Lower lobe of right lung (tissue), 2 donors: ENCODE measurements around the gene RAB40AL. TPM values are rescaled to one million over a fixed set of nuclear protein-coding genes. Genes with fewer than 3 reads are reported as not detected.

Experiments used
- ATAC-seq, 2 donors: fragments of 200-7000 bp; cut with Tn5 transposase; one replicate each; pipeline ENCODE4 v1.9.1; 2020 to 2022; ENCODE audit warnings: mild to moderate bottlenecking in 2 of 2, moderate library complexity in 2 of 2
- DNase-seq: peaks from one replicate; pipeline ENCODE4 v3.0.0-alpha.2; 2020
- H3K27ac ChIP-seq: fragments of 200-600 bp; one replicate; pipeline ENCODE4 v1.8.0; 2022
- H3K27me3 ChIP-seq: fragments of 200-600 bp; one replicate; pipeline ENCODE4 v1.8.0; 2022; ENCODE audit warnings: low read depth
- H3K36me3 ChIP-seq: fragments of 200-600 bp; one replicate; pipeline ENCODE4 v1.8.0; 2022; ENCODE audit warnings: mild to moderate bottlenecking
- H3K4me1 ChIP-seq: fragments of 200-600 bp; one replicate; pipeline ENCODE4 v1.8.0; 2022
- H3K4me3 ChIP-seq: fragments of 200-600 bp; one replicate; pipeline ENCODE4 v1.8.0; 2022; ENCODE audit warnings: mild to moderate bottlenecking
- H3K9me3 ChIP-seq: fragments of 200-600 bp; one replicate; pipeline ENCODE4 v1.8.0; 2022
- intact Hi-C: fragments of 100-400 bp; cut with DNase I; formaldehyde crosslinking; loops from one replicate; pipeline ENCODE4 v1.11.0; 2022
- total RNA-seq: library from RNA; stranded (reverse); fragmentation: NEBNext Ultra II Directional; extraction: Animal tissue kit (Norgen Biotek cat#: 25700); gene quantifications from one replicate; pipeline ENCODE4 v1.2.1, GENCODE V29; 2021
- TF ChIP-seq, protein P1 (sequence below): fragments of 200-600 bp; IDR thresholded peaks from one replicate; pipeline ENCODE4 v1.8.0; 2022; ENCODE audit warnings: antibody characterized with exemption, mild to moderate bottlenecking
- donor health status: DM: no; HTN: yes; CAD: no; lungs with severe emphysema.

RAB40AL gene
- total RNA-seq, 1 donor from 2014 or later = 1.6 TPM

GRCh38 chrX:102934624-102935023 lies 2.4 kb upstream of the RAB40AL start:
- Histone ChIP-seq H3K27ac (no peak overlapping the region), H3K9me3 (no peaks in the 10 kb centered on the region), H3K4me3 (no peak overlapping the region), H3K27me3 (no peaks in the 10 kb centered on the region), H3K36me3 (no peaks in the 10 kb centered on the region), H3K4me1 (no peaks in the 10 kb centered on the region)
- no peak for DNase-seq
- no peak for ATAC-seq
- intact Hi-C loops = no loop called here
- TF ChIP-seq, protein P1, sequence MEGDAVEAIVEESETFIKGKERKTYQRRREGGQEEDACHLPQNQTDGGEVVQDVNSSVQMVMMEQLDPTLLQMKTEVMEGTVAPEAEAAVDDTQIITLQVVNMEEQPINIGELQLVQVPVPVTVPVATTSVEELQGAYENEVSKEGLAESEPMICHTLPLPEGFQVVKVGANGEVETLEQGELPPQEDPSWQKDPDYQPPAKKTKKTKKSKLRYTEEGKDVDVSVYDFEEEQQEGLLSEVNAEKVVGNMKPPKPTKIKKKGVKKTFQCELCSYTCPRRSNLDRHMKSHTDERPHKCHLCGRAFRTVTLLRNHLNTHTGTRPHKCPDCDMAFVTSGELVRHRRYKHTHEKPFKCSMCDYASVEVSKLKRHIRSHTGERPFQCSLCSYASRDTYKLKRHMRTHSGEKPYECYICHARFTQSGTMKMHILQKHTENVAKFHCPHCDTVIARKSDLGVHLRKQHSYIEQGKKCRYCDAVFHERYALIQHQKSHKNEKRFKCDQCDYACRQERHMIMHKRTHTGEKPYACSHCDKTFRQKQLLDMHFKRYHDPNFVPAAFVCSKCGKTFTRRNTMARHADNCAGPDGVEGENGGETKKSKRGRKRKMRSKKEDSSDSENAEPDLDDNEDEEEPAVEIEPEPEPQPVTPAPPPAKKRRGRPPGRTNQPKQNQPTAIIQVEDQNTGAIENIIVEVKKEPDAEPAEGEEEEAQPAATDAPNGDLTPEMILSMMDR = peak; percentile 60

DNA sequence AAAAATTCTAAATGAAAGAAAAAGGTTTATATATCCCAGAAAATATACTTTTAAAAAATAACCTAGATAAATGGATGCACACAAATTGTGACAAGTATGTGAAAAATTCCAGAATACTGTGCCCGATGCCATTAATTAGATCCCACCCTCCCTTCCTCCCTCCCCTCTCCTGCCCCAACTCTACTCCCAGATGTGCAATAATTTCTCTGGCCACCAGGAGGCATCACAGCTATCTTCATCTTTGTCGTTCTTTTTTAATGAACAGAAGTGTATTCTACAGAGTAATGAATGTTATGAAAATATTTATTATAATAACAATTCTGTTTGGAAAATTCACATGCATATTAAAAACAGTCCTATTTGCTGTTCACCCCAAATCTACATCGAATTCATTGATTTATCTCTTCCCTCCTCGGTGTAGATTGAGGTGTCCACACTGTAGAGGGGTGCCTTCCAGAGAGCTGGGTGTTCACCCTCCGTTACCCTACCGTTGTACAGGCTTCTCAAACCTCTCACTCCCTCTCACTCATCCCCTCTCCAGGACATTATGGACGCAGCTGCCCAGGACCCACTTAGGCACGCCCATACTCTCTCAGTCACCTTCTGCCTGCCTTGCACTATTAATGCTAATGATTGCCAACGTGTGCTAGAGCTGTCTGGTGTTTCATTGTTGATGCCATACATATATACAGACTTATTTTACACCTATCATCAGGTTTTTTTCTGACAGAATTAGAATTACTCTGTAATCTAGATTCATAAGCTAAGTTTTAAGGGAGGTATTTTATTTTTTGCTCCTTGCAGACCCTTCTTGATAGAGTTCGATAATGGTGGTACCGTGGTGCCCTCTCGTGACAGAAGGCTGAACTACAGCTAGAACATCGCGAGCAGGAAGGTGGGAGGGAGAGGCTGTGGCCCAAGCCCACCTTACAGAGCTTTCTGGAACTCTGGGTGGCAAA lies 14.1 kb downstream of the RAB40AL start:
- intact Hi-C loops = no loop called here
- Histone ChIP-seq H3K27me3 (no peaks in the 10 kb centered on the region), H3K36me3 (no peaks in the 10 kb centered on the region), H3K27ac (no peak overlapping the region), H3K4me1 (no peaks in the 10 kb centered on the region), H3K9me3 (no peaks in the 10 kb centered on the region), H3K4me3 (peak overlapping the region; percentile 25)
- DNase-seq (no peak), ATAC-seq (peak; percentile 64 to 78)
- TF ChIP-seq, protein P1 = peak; percentile 56

- intact Hi-C loops = no loop called here
- TF ChIP-seq, protein P1 = no peak
These were observed 20.7 kb downstream of the RAB40AL start for GRCh38 chrX:102957751-102958150.

GRCh38 chrX:102958794-102959193 lies 21.7 kb downstream of the RAB40AL start:
- Histone ChIP-seq H3K27ac (no peak overlapping the region), H3K9me3 (no peaks in the 10 kb centered on the region), H3K27me3 (no peaks in the 10 kb centered on the region), H3K36me3 (no peaks in the 10 kb centered on the region), H3K4me3 (no peak overlapping the region), H3K4me1 (no peaks in the 10 kb centered on the region)
- ATAC-seq (no peak), DNase-seq (no peak)
- intact Hi-C loops = no loop called here
- TF ChIP-seq, protein P1 = no peak

More at GRCh38 chrX:102957751-102958150, 20.7 kb downstream of the RAB40AL start:
- H3K27ac ChIP-seq = no peak overlapping the region
- no peaks in the 10 kb centered on the region for H3K9me3 ChIP-seq
- no peaks in the 10 kb centered on the region for H3K27me3 ChIP-seq
- no peaks in the 10 kb centered on the region for H3K36me3 ChIP-seq
- DNase-seq (no peak), ATAC-seq (no peak)
- no peak overlapping the region for H3K4me3 ChIP-seq
- no peaks in the 10 kb centered on the region for H3K4me1 ChIP-seq

- Histone ChIP-seq H3K27me3 (no peaks in the 10 kb centered on the region), H3K4me1 (no peaks in the 10 kb centered on the region), H3K9me3 (no peaks in the 10 kb centered on the region), H3K27ac (no peak overlapping the region), H3K36me3 (no peaks in the 10 kb centered on the region), H3K4me3 (no peak overlapping the region)
- no peak for ATAC-seq
- DNase-seq = no peak
- intact Hi-C loops = no loop called here
- TF ChIP-seq, protein P1 = no peak
These were observed 22.4 kb downstream of the RAB40AL start for GRCh38 chrX:102959471-102959870.
